HEK293T (cell line): ENCODE measurements around the gene IST1.

Experiments used
- ARNT ChIP-seq: fragments of 450-650 bp; IDR thresholded peaks from 2 replicates; pipeline ENCODE4 v1.6.1; 2017; ENCODE audit warnings: mild to moderate bottlenecking
- BHLHE40 ChIP-seq: fragments of 450-650 bp; IDR thresholded peaks from 2 replicates; pipeline ENCODE4 v1.6.1; 2016; ENCODE audit warnings: mild to moderate bottlenecking, moderate library complexity, borderline replicate concordance
- ELF4 ChIP-seq: fragments of 450-650 bp; IDR thresholded peaks from 2 replicates; pipeline ENCODE4 v1.6.1; 2017; ENCODE audit warnings: antibody characterized with exemption
- FOXA1 ChIP-seq: fragments of 450-650 bp; IDR thresholded peaks from 2 replicates; pipeline ENCODE4 v1.6.1; 2016; ENCODE audit warnings: mild to moderate bottlenecking
- FOXK2 ChIP-seq: fragments of 450-650 bp; IDR thresholded peaks from 2 replicates; pipeline ENCODE4 v1.6.1; 2016; ENCODE audit warnings: mild to moderate bottlenecking
- FOXM1 ChIP-seq: fragments of 450-650 bp; IDR thresholded peaks from 2 replicates; pipeline ENCODE4 v1.6.1; 2017; ENCODE audit warnings: mild to moderate bottlenecking, borderline replicate concordance
- HDGF ChIP-seq: fragments of 450-650 bp; IDR thresholded peaks from 2 replicates; pipeline ENCODE4 v1.6.1; 2017; ENCODE audit warnings: antibody characterized with exemption, borderline replicate concordance
- L3MBTL2 ChIP-seq: fragments of 450-650 bp; conservative IDR thresholded peaks from 2 replicates; pipeline ENCODE4 v1.6.1; 2016; ENCODE audit warnings: mild to moderate bottlenecking
- NFRKB ChIP-seq: fragments of 450-650 bp; IDR thresholded peaks from 2 replicates; pipeline ENCODE4 v1.6.1; 2016; ENCODE audit warnings: mild to moderate bottlenecking, moderate library complexity
- SP1 ChIP-seq: fragments of 450-650 bp; IDR thresholded peaks from 2 replicates; pipeline ENCODE4 v1.6.1; 2017
- SUZ12 ChIP-seq: fragments of 450-650 bp; IDR thresholded peaks from 2 replicates; pipeline ENCODE4 v1.6.1; 2016; ENCODE audit warnings: mild to moderate bottlenecking
- TARDBP ChIP-seq: fragments of 450-650 bp; IDR thresholded peaks from 2 replicates; pipeline ENCODE4 v1.6.1; 2016
- ZNF384 ChIP-seq: fragments of 450-650 bp; IDR thresholded peaks from 2 replicates; pipeline ENCODE4 v1.6.1; 2016
- TF ChIP-seq, protein P1 (sequence below): fragments of 450-650 bp; IDR thresholded peaks from 2 replicates; pipeline ENCODE4 v1.6.1; 2016

DNA sequence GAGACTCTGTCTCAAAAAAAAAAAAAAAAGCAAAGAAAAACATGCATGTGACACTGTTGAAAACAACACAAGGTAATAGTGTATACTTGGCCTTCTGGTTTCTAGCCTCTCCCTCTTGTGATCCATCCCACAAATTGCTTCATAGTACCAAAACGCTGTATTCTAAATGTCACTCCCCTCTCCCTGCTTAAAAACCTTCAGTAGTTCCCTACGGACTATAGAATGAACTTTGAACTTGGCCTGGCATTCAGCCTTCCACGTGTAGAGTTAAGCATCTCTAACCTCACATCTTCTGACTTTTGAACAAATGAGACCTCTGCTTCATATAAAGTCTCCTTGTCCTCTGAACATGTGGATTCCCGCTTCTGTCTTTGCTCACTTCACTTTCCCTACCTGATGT lies 16.4 kb upstream of the IST1 start:
- TF ChIP-seq BHLHE40: no peak
- no peak for TF ChIP-seq ARNT
- TF ChIP-seq TARDBP: no peak
- no peak for TF ChIP-seq FOXM1
- TF ChIP-seq SUZ12: no peak
- TF ChIP-seq FOXK2: no peak
- TF ChIP-seq ELF4: no peak
- no peak for TF ChIP-seq NFRKB
- TF ChIP-seq ZNF384: no peak
- TF ChIP-seq HDGF: no peak
- TF ChIP-seq L3MBTL2: no peak
- no peak for TF ChIP-seq SP1
- TF ChIP-seq FOXA1: no peak
- TF ChIP-seq, protein P1, sequence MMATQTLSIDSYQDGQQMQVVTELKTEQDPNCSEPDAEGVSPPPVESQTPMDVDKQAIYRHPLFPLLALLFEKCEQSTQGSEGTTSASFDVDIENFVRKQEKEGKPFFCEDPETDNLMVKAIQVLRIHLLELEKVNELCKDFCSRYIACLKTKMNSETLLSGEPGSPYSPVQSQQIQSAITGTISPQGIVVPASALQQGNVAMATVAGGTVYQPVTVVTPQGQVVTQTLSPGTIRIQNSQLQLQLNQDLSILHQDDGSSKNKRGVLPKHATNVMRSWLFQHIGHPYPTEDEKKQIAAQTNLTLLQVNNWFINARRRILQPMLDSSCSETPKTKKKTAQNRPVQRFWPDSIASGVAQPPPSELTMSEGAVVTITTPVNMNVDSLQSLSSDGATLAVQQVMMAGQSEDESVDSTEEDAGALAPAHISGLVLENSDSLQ: no peak
